ENCODE data around the gene CCDC50. TPM values are rescaled to one million over a fixed set of nuclear protein-coding genes. Genes with fewer than 3 reads are reported as not detected.

Gene CCDC50
- total RNA-seq, 4 donors from 2014 or later: 68.1 to 201 (median 106) TPM

GRCh38 chr3:191306428-191306827, 22.8 kb upstream of the CCDC50 start:
- Histone ChIP-seq H3K4me1 (no peaks in the 10 kb centered on the region), H3K27ac (no peak overlapping the region), H3K27me3 (no peaks in the 10 kb centered on the region), H3K36me3 (no peaks in the 10 kb centered on the region), H3K4me3 (no peak overlapping the region), H3K9me3 (no peaks in the 10 kb centered on the region)
- TF ChIP-seq CTCF (IDR thresholded peaks at IDR 0.05): no peak
- TF ChIP-seq POLR2A (IDR thresholded peaks at IDR 0.05): no peak
- no peak for DNase-seq

DNA sequence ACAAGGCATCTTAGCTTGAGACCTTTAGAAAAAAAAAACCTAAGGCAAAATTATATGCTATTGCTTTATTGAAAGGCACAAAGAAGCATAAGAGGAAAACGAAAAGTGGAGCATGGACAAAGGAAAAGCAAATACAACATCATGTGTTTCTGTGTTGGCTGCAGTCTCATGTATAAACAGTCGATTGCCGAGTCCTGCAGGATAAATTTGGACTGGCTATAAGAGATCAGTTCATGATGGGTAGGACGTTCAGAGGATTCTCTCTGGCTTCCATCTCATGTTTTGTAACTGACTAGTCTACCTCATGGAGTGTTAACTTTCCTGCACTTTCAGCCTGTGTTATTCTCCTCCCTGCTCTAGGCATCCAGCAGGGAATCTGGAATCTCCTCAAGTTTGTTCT, 21.9 kb upstream of the CCDC50 start:
- Histone ChIP-seq H3K27me3 (no peaks in the 10 kb centered on the region), H3K9me3 (no peaks in the 10 kb centered on the region), H3K4me3 (no peak overlapping the region), H3K27ac (no peak overlapping the region), H3K4me1 (no peaks in the 10 kb centered on the region), H3K36me3 (no peaks in the 10 kb centered on the region)
- no peak for DNase-seq
- TF ChIP-seq POLR2A (IDR thresholded peaks at IDR 0.05) (no peak), CTCF (IDR thresholded peaks at IDR 0.05) (no peak)

GRCh38 chr3:191313296-191313695, 15.9 kb upstream of the CCDC50 start:
- no peaks in the 10 kb centered on the region for H3K9me3 ChIP-seq
- H3K36me3 ChIP-seq: no peaks in the 10 kb centered on the region
- no peak overlapping the region for H3K27ac ChIP-seq
- H3K4me3 ChIP-seq: no peak overlapping the region
- TF ChIP-seq CTCF (IDR thresholded peaks at IDR 0.05): no peak
- TF ChIP-seq POLR2A (IDR thresholded peaks at IDR 0.05): no peak
- DNase-seq: no peak
- H3K4me1 ChIP-seq: no peaks in the 10 kb centered on the region
- H3K27me3 ChIP-seq: no peaks in the 10 kb centered on the region

GRCh38 chr3:191314109-191314728, 15.0 kb upstream of the CCDC50 start:
- DNase-seq: no peak
- H3K27ac ChIP-seq: no peak overlapping the region

GRCh38 chr3:191316876-191317603, 12.2 kb upstream of the CCDC50 start:
- Histone ChIP-seq H3K36me3 (no peaks in the 10 kb centered on the region), H3K9me3 (no peaks in the 10 kb centered on the region), H3K27me3 (no peaks in the 10 kb centered on the region), H3K27ac (no peak overlapping the region), H3K4me1 (no peaks in the 10 kb centered on the region), H3K4me3 (no peak overlapping the region)
- TF ChIP-seq CTCF (IDR thresholded peaks at IDR 0.05): no peak
- TF ChIP-seq POLR2A (IDR thresholded peaks at IDR 0.05): no peak
- DNase-seq: no peak

More at GRCh38 chr3:191314109-191314728, 15.0 kb upstream of the CCDC50 start:
- Histone ChIP-seq H3K4me1 (no peaks in the 10 kb centered on the region), H3K4me3 (no peak overlapping the region), H3K36me3 (no peaks in the 10 kb centered on the region), H3K9me3 (no peaks in the 10 kb centered on the region), H3K27me3 (no peaks in the 10 kb centered on the region)
- TF ChIP-seq CTCF (IDR thresholded peaks at IDR 0.05) (no peak), POLR2A (IDR thresholded peaks at IDR 0.05) (no peak)
